Fibroblast of skin of left biceps (primary cell): Measurements from ENCODE around the gene FREM1.

Source experiments
- DNase-seq, 2 experiments: peaks; one replicate each; pipeline ENCODE4 v3.0.0-alpha.2; 2013; ENCODE audit warnings: low read depth in 2 of 2

The FREM1 gene

GRCh38 chr9:14760060-14760459, 150.2 kb downstream of the FREM1 start:
- no peak for DNase-seq

GRCh38 chr9:14756291-14756690, 153.9 kb downstream of the FREM1 start:
- no peak for DNase-seq

DNA sequence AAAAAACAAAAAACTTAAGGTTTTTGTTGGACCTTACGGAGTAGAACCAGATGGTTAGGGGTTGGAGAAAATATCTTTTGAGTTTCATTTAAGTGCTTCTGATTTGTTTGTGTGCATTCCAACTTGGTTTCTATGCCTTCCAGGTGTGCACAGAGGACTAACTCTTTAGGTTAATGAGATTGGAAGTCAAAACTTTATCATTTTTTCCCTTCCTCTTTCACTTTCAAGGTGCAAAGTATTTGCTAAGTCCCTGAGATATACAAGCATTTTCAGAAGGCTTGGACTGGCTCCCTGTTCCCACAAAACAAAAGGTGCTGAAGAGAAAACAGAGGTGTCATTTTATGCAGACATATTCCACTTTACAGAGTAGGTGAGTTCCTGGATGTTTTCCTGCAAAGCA, 157.4 kb downstream of the FREM1 start:
- DNase-seq: no peak

GRCh38 chr9:14752271-14752670, 158.0 kb downstream of the FREM1 start:
- no peak for DNase-seq

DNA sequence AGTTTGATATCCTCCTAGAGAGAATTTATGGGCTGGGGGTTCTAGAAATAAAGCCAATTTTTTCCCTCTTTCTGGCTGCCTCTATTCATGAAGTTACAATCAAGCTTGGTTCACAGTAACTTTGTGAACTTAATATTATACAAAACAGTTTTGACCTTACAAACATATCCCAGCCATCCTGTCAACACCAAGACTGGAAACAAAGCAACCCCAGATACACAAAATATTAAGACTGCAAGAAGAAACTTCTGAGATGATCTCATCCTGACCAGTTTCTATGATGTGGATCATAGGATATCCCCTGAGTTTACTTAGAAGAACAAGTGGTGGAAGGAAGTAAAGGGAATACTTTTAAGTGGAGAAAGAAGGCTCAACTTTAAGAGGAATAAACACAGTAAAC, 159.4 kb downstream of the FREM1 start:
- DNase-seq: no peak

- DNase-seq: no peak
Measured at GRCh38 chr9:14749741-14750211, 160.5 kb downstream of the FREM1 start.

- no peak for DNase-seq
Measured at GRCh38 chr9:14748373-14748772, 161.9 kb downstream of the FREM1 start.

DNA sequence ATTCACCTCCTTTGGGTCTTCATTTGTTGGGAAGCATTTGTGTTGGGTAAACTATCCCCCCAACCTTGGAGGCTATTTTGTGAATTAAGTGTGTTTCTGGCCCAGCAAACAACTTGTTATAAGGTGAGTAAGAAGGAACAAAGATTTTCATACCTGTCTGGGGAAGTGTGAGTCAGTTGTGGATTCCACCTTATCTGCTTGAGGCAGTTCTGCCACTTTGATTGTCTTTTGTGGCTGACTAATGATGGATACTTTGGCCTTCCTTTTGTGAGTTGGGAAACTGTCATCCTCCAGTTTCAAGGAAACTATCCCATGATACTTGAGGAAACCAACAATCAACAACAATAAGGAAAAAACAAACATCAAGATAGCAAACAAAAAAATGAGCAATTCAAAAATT, 163.1 kb downstream of the FREM1 start:
- DNase-seq: no peak

GRCh38 chr9:14746626-14747025, 163.6 kb downstream of the FREM1 start:
- DNase-seq: no peak

GRCh38 chr9:14744768-14745167, 165.5 kb downstream of the FREM1 start:
- DNase-seq: no peak

GRCh38 chr9:14741369-14741768, 168.9 kb downstream of the FREM1 start:
- DNase-seq: no peak

DNA sequence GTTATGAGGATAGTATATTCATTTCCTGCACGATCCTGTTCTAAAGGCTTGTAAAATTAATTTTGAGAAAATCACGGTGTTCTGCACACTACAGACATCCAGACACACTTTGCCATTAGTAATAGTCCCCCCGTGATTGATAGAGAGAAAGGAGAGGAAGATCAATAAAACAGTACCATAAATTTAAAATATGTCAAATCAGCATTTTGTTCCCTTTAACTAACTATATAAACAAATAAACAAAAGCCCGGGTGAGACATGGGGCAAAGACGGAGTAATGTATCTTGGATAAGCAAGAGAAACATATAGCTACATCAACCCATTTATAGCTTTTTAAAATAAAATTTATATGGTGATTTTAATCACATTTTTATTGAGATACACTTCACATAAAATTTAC, 177.1 kb downstream of the FREM1 start:
- no peak for DNase-seq

DNA sequence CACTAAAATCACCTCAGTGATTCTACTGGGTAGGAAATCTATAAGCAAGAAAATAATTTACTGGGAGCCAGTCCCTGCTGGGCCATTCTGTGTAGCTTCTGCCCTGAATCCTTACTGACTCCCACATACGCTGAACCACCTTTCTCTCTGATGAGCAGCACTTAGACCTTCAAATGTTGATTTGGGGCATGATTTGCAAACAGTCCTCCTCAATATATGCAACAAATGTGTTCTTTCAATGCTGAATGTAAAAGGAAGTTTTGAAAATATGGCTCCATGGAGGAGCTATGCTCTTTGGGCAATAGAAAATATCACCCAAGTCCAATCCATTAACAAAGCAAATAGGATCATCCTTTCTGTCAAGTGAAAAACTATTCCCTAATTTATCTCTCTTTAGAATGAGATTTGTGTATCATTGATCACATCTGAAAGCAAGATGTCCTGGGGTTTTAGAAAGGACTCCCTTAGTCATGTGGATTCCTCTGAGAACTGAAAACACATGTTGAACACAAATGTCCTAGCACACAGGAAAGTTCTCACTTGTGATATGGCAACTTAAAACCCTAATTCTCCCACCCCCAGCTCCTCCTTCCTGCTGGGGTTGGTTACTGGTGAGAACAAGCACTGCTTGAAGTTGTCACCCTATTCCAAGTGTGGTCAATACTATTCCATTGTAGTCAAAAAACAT, 178.8 kb downstream of the FREM1 start:
- DNase-seq: no peak

GRCh38 chr9:14730461-14730898, 179.7 kb downstream of the FREM1 start:
- peak; percentile 15 to 20 for DNase-seq

DNA sequence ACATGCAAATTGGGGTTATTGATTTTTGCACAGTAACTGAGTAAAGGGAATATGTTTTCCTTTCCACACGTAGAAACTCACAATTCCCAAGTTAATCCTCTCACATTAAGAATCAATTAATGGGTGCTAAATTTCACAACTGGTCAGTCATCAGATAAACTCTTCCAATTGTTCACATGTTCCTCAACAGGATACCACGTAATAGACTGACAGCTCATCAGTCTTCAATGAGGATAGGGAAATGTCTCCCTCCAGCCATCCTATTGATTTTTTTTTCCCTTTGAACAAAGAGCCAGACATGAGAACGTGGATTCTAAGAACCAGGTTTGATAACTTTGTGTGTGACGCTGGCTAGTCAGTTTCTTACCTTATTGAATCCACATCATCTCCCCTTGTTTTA, 186.9 kb downstream of the FREM1 start:
- DNase-seq: no peak

GRCh38 chr9:14722391-14723035, 187.7 kb downstream of the FREM1 start, which contains the start of gene CER1:
Gene CER1 (minus strand): TSS chr9:14722733. CDS start chr9:14722672, 61 bp downstream.
- DNase-seq: no peak

GRCh38 chr9:14719231-14719923, 190.9 kb downstream of the FREM1 start:
- DNase-seq: no peak

GRCh38 chr9:14715102-14715501, 195.1 kb downstream of the FREM1 start:
- DNase-seq: peak in 1 of 2 experiments; percentile 9

DNA sequence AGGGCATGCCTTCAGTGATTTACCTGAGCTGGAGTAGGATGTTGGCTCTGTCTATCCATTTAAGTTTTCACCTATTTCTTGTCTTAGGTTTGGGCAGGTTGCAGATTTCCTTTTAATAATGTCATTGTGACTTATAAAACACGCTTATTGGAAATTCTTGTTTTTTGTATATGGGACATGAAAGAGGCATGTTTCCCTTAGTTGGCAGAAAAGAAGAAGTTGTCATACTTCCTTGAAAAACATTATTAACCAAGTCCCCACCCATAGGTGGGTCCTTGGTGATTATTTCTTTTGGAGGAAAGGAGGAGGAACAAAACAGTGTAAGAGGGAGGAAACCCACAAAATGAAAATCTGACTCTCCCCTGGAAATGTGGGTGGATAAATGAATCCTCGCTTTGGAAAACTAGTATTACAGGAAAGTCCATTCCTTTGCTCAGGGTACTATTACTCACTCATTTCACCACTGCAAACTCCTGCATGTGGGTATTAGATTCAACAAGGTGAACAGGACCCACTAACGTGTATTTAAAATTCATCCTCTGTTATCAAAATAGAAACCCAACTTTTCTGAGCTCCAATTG, 197.0 kb downstream of the FREM1 start:
- DNase-seq: no peak

- peak; percentile 53 to 66 for DNase-seq
Measured at GRCh38 chr9:14710804-14711203, 199.4 kb downstream of the FREM1 start.

GRCh38 chr9:14706530-14707140, 203.6 kb downstream of the FREM1 start:
- DNase-seq: no peak

DNA sequence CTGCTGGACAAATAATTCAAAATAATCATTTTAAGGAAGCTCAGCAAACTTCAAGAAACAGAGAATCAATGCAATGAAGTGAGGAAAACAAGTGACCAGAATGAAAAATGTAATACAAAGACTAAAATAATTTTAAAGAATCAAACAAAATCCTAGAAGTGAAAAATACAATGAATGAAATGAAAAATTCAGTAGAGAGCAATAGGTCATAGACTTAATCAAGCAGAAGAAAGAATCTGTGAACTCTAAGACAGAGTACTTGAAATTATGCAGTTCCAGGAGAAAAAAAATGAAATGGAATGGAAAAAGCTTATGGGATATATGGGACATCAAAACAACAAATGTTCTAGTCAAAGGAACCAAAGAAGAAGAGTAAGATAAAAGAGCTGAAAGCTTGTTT, 205.1 kb downstream of the FREM1 start:
- DNase-seq: no peak
